ENCODE data around the gene LIPA.
"Not testable (repeated sequence)": the region's sequence is repeated elsewhere in the genome, so short reads cannot be mapped to it uniquely, and the experiment has no call there.

Gene LIPA

DNA sequence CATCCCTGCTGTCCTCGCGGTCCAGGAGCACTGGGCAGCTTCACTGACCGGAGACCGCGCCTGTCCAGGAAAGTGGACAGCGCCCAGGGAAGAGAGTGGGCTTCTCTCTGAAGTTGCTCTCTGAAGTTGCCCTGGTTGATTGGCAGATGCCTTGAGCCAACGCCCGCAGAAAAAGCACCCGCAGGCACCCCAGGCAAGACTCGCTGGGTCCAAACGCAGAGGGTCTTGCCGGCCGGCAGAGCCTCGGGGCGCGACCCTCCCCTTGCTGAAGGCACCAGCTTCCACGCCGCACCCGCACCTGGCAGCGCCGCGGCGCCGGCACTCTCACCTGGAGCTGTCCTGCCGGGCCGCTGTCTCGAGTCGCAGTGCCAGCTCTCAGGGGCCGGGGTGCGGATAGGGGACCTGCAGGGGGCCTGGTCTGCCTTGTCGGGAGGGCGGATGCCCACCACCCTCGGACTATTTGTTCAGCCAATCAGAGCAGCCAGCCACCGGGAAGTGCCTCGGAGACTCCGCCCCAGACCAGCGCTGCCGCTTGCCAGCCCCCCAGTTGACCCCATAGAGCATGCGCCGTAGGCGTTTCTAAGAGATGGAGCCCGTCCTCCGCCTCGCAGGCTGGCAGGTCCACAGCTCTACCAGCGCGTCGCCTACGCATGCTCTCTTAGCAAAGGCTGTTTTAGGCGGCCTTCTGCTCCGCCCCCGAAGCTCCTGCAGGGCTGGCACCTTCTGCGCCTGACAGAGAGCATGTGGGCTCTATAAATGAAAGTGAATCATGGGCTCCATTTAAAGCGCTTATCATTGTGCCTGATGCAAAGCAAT lies at the start of gene LIPA:
LIPA (minus strand) TSS at position 367 of the 816 bp plus-strand sequence. CDS start 4,127 bp downstream, outside the sequence.
- peaks cover 4% of the 10 kb centered on the region for H3K27me3 ChIP-seq (ENCODE audit: control insufficient read depth, insufficient read depth, low read length)
- 0 out of 2 replicates have a peak within 1 kb of the TSS, but pooled peaks have one; percentile 31 for H3K9ac ChIP-seq (ENCODE audit: low read depth, low read length)
- H3K27ac ChIP-seq (ENCODE audit: low read depth, low read length): no peak within 1 kb of the TSS
- 0 out of 2 replicates have a peak, but pooled peaks cover 7% of the 10 kb centered on the region for H3K4me1 ChIP-seq (ENCODE audit: control insufficient read depth, insufficient read depth, low read length)
- no peaks in the 10 kb centered on the region for H3K36me3 ChIP-seq (ENCODE audit: control insufficient read depth, insufficient read depth, low read length)
- peaks cover 11% of the 10 kb centered on the region for H3K9me3 ChIP-seq (ENCODE audit: control insufficient read depth, insufficient read depth, low read length)
- peak within 1 kb of the TSS; percentile 78 for H3K4me3 ChIP-seq (ENCODE audit: low read depth, low read length)

DNA sequence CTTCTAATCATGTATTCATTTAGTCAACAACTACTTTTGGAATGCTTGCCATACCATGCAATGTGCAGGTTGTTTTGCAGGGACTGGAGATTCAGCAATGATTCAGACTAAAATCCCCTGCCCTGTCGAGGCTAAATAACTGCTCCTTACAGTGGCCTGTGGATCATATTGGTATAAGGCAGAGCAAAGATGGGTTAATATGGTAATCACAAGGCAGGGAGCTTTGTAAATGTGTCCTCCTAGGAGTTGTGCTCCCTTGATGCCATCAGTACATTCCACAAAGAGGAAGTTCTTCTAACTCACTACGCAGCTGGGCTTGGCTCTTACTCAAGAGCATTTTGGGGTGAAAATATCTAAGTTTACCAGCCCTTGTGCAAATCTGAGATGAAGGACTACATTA lies 49.7 kb upstream of the LIPA start:
- no peaks in the 10 kb centered on the region for H3K27me3 ChIP-seq (ENCODE audit: control insufficient read depth, insufficient read depth, low read length)
- H3K9me3 ChIP-seq (ENCODE audit: control insufficient read depth, insufficient read depth, low read length): no peaks in the 10 kb centered on the region
- no peak overlapping the region for H3K9ac ChIP-seq (ENCODE audit: low read depth, low read length)
- no peak overlapping the region for H3K27ac ChIP-seq (ENCODE audit: low read depth, low read length)
- H3K36me3 ChIP-seq (ENCODE audit: control insufficient read depth, insufficient read depth, low read length): no peaks in the 10 kb centered on the region
- H3K4me3 ChIP-seq (ENCODE audit: low read depth, low read length): no peak overlapping the region
- peaks cover 14% of the 10 kb centered on the region for H3K4me1 ChIP-seq (ENCODE audit: control insufficient read depth, insufficient read depth, low read length)

DNA sequence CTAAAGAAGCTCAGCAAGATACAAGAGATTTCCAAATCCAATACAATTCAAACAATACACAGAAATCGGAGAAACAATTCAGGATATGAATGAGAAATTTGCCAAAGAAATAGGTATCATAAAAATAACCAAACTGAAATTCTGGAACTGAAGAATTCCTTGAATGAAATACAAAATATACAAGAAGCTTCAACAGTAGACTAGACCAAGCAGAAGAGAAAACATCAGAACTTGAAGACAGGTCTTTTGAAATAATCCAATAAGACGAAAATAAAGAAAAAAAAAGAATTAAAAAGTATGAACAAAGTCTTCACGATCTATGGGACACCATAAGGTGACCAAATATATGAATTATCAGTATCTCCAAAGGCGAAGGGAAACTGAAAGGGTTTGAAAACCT lies 47.5 kb upstream of the LIPA start:
- no peaks in the 10 kb centered on the region for H3K36me3 ChIP-seq (ENCODE audit: control insufficient read depth, insufficient read depth, low read length)

DNA sequence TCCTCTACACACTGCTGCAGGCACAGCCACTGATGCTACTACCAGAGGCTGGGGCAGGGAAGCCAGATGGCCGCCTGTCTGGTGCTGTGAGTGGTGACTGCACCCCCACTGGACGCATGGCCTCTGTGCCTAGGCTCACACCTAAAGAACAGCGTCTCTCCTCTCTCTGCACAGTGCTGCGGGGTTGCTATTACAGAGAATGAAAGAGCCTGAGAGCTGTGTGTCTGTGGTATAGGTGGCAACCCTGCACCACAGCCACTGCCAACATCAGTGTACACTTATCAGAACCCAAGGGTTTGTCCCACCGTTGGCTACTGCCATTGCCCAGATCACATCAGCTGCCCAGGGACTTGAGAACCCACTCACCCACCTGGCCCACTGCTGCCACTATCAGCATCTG lies 46.2 kb upstream of the LIPA start:
- no peak overlapping the region for H3K27ac ChIP-seq (ENCODE audit: low read depth, low read length)
- H3K36me3 ChIP-seq (ENCODE audit: control insufficient read depth, insufficient read depth, low read length): no peaks in the 10 kb centered on the region
- H3K9ac ChIP-seq (ENCODE audit: low read depth, low read length): no peak overlapping the region
- no peaks in the 10 kb centered on the region for H3K9me3 ChIP-seq (ENCODE audit: control insufficient read depth, insufficient read depth, low read length)
- H3K4me3 ChIP-seq (ENCODE audit: low read depth, low read length): no peak overlapping the region
- H3K27me3 ChIP-seq (ENCODE audit: control insufficient read depth, insufficient read depth, low read length): no peaks in the 10 kb centered on the region
- peaks cover 14% of the 10 kb centered on the region for H3K4me1 ChIP-seq (ENCODE audit: control insufficient read depth, insufficient read depth, low read length)

More for the DNA sequence above, 47.5 kb upstream of the LIPA start:
- Histone ChIP-seq H3K27me3 (ENCODE audit: control insufficient read depth, insufficient read depth, low read length) (no peaks in the 10 kb centered on the region), H3K4me3 (ENCODE audit: low read depth, low read length) (no peak overlapping the region), H3K27ac (ENCODE audit: low read depth, low read length) (no peak overlapping the region), H3K4me1 (ENCODE audit: control insufficient read depth, insufficient read depth, low read length) (peaks cover 14% of the 10 kb centered on the region), H3K9ac (ENCODE audit: low read depth, low read length) (no peak overlapping the region), H3K9me3 (ENCODE audit: control insufficient read depth, insufficient read depth, low read length) (no peaks in the 10 kb centered on the region)

DNA sequence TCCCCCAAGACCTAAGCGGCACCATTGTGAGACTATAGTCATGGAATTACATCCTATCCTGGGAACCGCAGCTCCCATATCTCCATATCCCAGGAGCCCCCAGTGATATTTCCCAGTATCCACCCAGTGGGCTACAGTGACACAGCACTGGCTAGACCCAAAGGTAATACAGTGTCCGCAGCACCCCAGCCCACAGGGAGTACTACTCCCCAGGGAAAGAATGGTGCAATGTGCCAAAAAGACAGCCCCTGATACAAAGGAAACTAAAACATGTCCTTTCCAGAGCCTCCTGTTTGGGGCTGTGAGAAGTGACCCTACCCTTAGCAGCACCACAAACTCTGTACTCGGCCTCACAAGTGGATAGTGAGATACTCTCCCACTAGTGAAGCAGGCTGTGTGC lies 45.8 kb upstream of the LIPA start:
- Histone ChIP-seq H3K4me3 (ENCODE audit: low read depth, low read length) (no peak overlapping the region), H3K9me3 (ENCODE audit: control insufficient read depth, insufficient read depth, low read length) (no peaks in the 10 kb centered on the region), H3K4me1 (ENCODE audit: control insufficient read depth, insufficient read depth, low read length) (peaks cover 14% of the 10 kb centered on the region), H3K9ac (ENCODE audit: low read depth, low read length) (no peak overlapping the region), H3K27ac (ENCODE audit: low read depth, low read length) (no peak overlapping the region), H3K36me3 (ENCODE audit: control insufficient read depth, insufficient read depth, low read length) (no peaks in the 10 kb centered on the region), H3K27me3 (ENCODE audit: control insufficient read depth, insufficient read depth, low read length) (no peaks in the 10 kb centered on the region)

DNA sequence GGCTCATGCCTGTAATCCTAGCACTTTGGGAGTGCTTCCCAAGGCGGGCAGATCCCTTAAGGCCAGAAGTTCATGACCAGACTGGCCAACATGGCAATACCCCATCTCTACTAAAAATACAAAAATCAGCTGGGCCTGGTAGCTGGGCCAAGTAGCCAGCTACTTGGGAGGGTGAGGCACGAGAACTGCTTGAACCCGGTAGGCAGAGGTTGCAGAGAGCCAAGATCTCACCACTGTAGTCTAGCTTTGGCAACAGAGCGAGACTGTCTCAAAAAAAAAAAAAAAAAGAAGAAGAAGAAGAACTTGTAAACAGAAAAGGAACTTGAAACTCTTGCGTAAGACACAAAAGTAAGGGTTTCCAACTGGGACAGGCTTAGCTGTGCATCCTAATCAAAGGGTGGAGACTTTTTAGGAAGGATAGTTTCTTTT lies 44.7 kb upstream of the LIPA start:
- H3K9me3 ChIP-seq (ENCODE audit: control insufficient read depth, insufficient read depth, low read length): no peaks in the 10 kb centered on the region
- H3K4me3 ChIP-seq (ENCODE audit: low read depth, low read length): no peak overlapping the region
- H3K9ac ChIP-seq (ENCODE audit: low read depth, low read length): no peak overlapping the region
- no peak overlapping the region for H3K27ac ChIP-seq (ENCODE audit: low read depth, low read length)
- no peaks in the 10 kb centered on the region for H3K27me3 ChIP-seq (ENCODE audit: control insufficient read depth, insufficient read depth, low read length)
- H3K4me1 ChIP-seq (ENCODE audit: control insufficient read depth, insufficient read depth, low read length): peaks cover 3% of the 10 kb centered on the region
- no peaks in the 10 kb centered on the region for H3K36me3 ChIP-seq (ENCODE audit: control insufficient read depth, insufficient read depth, low read length)

DNA sequence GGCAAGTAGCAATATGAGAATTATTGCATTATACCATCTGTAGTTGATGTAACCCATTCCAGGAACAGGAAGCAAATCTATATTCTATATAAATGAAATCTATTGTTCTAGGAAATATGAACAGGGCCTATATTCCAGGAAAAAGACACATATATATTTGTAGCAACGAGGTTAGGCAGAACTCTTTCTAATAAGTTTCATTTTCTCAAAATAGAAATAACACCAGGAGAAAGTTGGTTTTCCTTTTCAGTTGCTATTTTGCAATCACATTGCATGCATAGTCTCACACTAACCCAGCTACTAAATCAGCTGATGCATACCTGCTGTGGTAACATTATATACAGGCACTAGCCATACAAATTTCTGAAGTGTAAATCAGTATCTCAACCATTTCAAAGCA lies 44.0 kb upstream of the LIPA start:
- H3K9me3 ChIP-seq (ENCODE audit: control insufficient read depth, insufficient read depth, low read length): no peaks in the 10 kb centered on the region
- H3K36me3 ChIP-seq (ENCODE audit: control insufficient read depth, insufficient read depth, low read length): no peaks in the 10 kb centered on the region
- no peak overlapping the region for H3K9ac ChIP-seq (ENCODE audit: low read depth, low read length)
- no peaks in the 10 kb centered on the region for H3K4me1 ChIP-seq (ENCODE audit: control insufficient read depth, insufficient read depth, low read length)
- H3K4me3 ChIP-seq (ENCODE audit: low read depth, low read length): no peak overlapping the region
- H3K27ac ChIP-seq (ENCODE audit: low read depth, low read length): no peak overlapping the region
- no peaks in the 10 kb centered on the region for H3K27me3 ChIP-seq (ENCODE audit: control insufficient read depth, insufficient read depth, low read length)

DNA sequence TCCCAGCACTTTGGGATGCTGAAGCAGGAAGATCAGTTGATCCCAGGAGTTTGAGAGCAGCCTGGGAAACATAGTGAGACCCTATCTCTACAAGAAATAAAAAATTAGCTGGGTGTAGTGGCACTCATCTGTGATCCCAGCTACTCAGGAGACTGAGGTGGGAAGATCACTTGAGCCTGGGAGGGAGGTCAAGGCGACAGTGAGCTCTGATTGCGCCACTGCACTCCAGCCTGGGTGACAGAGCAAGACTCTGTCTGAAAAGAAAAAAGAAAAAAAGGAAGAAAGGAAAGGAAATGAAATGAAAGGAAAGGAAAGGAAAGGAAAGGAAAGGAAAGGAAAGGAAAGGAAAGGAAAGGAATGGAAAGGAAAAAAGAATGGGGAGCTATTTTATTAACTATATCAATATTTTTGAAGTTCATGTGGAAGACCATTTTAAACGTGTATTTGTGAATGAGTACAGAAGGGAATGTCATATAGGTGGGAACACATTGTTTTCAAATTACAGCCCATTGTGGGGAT lies 43.2 kb upstream of the LIPA start:
- no peak overlapping the region for H3K4me3 ChIP-seq (ENCODE audit: low read depth, low read length)
- no peaks in the 10 kb centered on the region for H3K36me3 ChIP-seq (ENCODE audit: control insufficient read depth, insufficient read depth, low read length)
- no peaks in the 10 kb centered on the region for H3K27me3 ChIP-seq (ENCODE audit: control insufficient read depth, insufficient read depth, low read length)
- no peaks in the 10 kb centered on the region for H3K4me1 ChIP-seq (ENCODE audit: control insufficient read depth, insufficient read depth, low read length)
- H3K9ac ChIP-seq (ENCODE audit: low read depth, low read length): no peak overlapping the region
- H3K9me3 ChIP-seq (ENCODE audit: control insufficient read depth, insufficient read depth, low read length): no peaks in the 10 kb centered on the region
- no peak overlapping the region for H3K27ac ChIP-seq (ENCODE audit: low read depth, low read length)

DNA sequence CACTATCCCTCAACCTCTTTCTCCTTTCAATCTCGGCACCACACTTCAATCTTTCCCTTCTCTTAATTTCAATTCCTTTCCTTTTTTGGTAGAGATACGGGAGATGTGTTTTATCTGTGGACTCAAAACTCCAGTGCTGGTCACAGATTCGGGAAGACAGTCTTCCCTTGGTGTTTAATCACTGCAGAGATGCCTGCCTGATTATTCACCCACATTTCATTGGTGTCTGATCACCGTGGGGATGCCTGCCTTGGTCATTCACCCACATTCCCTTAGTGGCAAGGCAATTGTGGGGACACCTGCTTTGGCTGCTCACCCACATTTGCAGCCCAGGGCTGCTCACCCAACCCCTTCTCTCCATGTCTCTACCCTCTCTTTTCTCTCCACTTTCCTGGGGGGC lies 33.7 kb upstream of the LIPA start:
- H3K4me1 ChIP-seq (ENCODE audit: control insufficient read depth, insufficient read depth, low read length): peaks cover 14% of the 10 kb centered on the region
- not testable (repeated sequence) for H3K4me3 ChIP-seq (ENCODE audit: low read depth, low read length); H3K27ac ChIP-seq (ENCODE audit: low read depth, low read length); H3K27me3 ChIP-seq (ENCODE audit: control insufficient read depth, insufficient read depth, low read length); H3K36me3 ChIP-seq (ENCODE audit: control insufficient read depth, insufficient read depth, low read length); H3K9ac ChIP-seq (ENCODE audit: low read depth, low read length); H3K9me3 ChIP-seq (ENCODE audit: control insufficient read depth, insufficient read depth, low read length)

DNA sequence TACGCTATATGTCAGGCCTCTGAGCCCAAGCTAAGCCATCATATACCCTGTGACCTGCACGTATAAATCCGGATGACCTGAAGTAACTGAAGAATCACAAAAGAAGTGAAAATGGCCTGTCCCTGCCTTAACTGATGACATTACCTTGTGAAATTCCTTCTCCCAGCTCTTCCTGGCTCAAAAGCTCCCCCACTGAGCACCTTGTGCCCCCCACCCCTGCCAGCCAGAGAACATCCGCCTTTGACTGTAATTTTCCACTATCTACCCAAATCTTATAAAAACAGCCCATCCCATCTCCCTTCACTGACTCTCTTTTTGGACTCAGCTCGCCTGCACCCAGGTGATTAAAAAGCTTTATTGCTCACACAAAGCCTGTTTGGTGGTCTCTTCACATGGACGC lies 33.1 kb upstream of the LIPA start:
- not testable (repeated sequence) for H3K9ac ChIP-seq (ENCODE audit: low read depth, low read length); H3K9me3 ChIP-seq (ENCODE audit: control insufficient read depth, insufficient read depth, low read length); H3K4me3 ChIP-seq (ENCODE audit: low read depth, low read length); H3K27me3 ChIP-seq (ENCODE audit: control insufficient read depth, insufficient read depth, low read length); H3K36me3 ChIP-seq (ENCODE audit: control insufficient read depth, insufficient read depth, low read length)
- H3K27ac ChIP-seq (ENCODE audit: low read depth, low read length): peak overlapping the region; percentile 8
- H3K4me1 ChIP-seq (ENCODE audit: control insufficient read depth, insufficient read depth, low read length): peaks cover 14% of the 10 kb centered on the region

DNA sequence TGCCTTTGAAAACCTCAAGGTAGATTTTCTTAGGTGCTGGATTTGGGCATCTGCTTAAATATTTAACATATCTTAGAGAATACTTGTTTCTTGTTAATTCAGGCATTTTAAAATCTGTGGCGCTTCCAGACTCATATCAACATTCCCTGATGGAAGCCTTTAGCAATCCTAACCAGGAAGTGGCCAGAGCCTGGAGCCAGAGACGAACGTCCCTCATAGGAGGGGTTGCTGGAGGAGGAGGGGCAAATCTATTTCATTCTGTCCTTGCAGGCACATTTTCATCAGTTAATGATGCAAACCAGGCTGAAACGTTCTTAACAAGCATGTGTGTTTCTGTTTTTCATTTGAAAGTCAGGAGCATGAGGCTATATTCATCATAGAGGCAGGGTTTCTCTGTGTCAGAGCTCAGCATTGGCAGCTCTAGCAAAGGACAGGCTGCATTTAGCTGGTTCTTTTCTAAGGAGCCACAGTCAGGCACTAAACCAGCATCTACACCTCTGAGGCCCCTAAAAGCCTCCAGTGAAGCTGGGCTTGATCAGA lies 32.4 kb upstream of the LIPA start:
- Histone ChIP-seq H3K27me3 (ENCODE audit: control insufficient read depth, insufficient read depth, low read length) (no peaks in the 10 kb centered on the region), H3K4me3 (ENCODE audit: low read depth, low read length) (no peak overlapping the region), H3K9ac (ENCODE audit: low read depth, low read length) (peak overlapping the region; percentile 25; the same call in 1 of the 2 replicates), H3K4me1 (ENCODE audit: control insufficient read depth, insufficient read depth, low read length) (peaks cover 14% of the 10 kb centered on the region), H3K9me3 (ENCODE audit: control insufficient read depth, insufficient read depth, low read length) (no peaks in the 10 kb centered on the region), H3K27ac (ENCODE audit: low read depth, low read length) (peak overlapping the region; percentile 8), H3K36me3 (ENCODE audit: control insufficient read depth, insufficient read depth, low read length) (no peaks in the 10 kb centered on the region)
